Hepatocyte (in vitro differentiated cells): ENCODE measurements around the gene TTC28.

Experiments
- EZH2 ChIP-seq: fragments of 200-600 bp; sonication (generic); IDR thresholded peaks from 2 replicates; pipeline ENCODE4 v1.6.1; 2016; ENCODE audit warnings: antibody characterized with exemption, mild to moderate bottlenecking, borderline replicate concordance
- EZH2phosphoT487 ChIP-seq: fragments of 200-600 bp; sonication (generic); IDR thresholded peaks from one replicate; pipeline ENCODE4 v1.6.1; 2018; ENCODE audit warnings: antibody characterized with exemption, mild to moderate bottlenecking, low read depth, moderate library complexity; ENCODE audit not compliant: unreplicated experiment, severe bottlenecking
- TF ChIP-seq, protein P1 (sequence below): fragments of 200-600 bp; sonication (generic); IDR thresholded peaks from 2 replicates; pipeline ENCODE4 v1.5.1; 2016; ENCODE audit warnings: antibody characterized with exemption, mild to moderate bottlenecking; ENCODE audit not compliant: poor library complexity

DNA sequence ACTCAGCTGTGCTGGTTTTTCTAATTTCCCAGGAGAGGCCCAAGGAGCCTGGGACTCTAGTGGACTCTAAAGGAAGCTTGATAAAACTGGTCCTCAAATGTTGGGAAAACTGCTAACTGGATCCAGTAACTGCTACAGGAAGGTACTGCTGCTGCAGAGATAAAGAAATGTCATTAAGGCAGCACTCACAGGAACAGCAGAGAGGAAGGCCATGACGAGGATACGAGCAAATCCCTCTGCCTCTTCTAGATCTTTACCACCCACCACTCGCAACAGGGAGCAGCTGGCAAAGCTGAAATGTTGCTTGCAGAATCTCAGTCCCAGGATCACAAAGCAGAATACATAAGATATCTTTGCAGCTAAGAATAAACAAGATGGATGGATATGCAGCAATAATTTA is 23.5 kb downstream of the TTC28 start:
- TF ChIP-seq, protein P1, sequence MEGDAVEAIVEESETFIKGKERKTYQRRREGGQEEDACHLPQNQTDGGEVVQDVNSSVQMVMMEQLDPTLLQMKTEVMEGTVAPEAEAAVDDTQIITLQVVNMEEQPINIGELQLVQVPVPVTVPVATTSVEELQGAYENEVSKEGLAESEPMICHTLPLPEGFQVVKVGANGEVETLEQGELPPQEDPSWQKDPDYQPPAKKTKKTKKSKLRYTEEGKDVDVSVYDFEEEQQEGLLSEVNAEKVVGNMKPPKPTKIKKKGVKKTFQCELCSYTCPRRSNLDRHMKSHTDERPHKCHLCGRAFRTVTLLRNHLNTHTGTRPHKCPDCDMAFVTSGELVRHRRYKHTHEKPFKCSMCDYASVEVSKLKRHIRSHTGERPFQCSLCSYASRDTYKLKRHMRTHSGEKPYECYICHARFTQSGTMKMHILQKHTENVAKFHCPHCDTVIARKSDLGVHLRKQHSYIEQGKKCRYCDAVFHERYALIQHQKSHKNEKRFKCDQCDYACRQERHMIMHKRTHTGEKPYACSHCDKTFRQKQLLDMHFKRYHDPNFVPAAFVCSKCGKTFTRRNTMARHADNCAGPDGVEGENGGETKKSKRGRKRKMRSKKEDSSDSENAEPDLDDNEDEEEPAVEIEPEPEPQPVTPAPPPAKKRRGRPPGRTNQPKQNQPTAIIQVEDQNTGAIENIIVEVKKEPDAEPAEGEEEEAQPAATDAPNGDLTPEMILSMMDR: no peak
- TF ChIP-seq EZH2 (no peak), EZH2phosphoT487 (no peak)
